ENCODE data around the gene ELP6.

DNA sequence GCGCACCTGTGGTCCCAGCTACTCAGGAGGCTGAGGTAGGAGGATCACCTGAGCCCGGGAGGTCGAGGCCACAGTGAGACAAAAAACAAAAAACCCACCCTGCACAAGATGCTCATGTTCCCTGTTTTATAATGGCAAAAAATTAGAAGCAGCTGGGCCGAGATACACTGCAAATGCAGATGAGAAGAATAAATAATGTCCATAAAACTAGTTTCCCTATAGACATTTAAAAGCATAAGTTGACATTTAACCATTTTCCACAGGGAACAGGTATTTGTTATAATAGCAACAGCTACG is 37.2 kb downstream of the ELP6 start:
- TF ChIP-seq, protein P1, sequence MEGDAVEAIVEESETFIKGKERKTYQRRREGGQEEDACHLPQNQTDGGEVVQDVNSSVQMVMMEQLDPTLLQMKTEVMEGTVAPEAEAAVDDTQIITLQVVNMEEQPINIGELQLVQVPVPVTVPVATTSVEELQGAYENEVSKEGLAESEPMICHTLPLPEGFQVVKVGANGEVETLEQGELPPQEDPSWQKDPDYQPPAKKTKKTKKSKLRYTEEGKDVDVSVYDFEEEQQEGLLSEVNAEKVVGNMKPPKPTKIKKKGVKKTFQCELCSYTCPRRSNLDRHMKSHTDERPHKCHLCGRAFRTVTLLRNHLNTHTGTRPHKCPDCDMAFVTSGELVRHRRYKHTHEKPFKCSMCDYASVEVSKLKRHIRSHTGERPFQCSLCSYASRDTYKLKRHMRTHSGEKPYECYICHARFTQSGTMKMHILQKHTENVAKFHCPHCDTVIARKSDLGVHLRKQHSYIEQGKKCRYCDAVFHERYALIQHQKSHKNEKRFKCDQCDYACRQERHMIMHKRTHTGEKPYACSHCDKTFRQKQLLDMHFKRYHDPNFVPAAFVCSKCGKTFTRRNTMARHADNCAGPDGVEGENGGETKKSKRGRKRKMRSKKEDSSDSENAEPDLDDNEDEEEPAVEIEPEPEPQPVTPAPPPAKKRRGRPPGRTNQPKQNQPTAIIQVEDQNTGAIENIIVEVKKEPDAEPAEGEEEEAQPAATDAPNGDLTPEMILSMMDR (IDR thresholded peaks at IDR 0.05) = no peak
- TF ChIP-seq POLR2AphosphoS5 (IDR thresholded peaks at IDR 0.05) (no peak), EP300 (IDR thresholded peaks at IDR 0.05) (no peak), POLR2A (IDR thresholded peaks at IDR 0.05) (no peak)
